Activated T-helper 1 cell treated with Interleukin-2 at 50 U/mL for 16 hours (primary cell): ENCODE measurements around the gene ATP6V0A1.
A peak's percentile ranks its signal among the peaks of the same experiment; 100 is the strongest.

Source experiments
- DNase-seq: peaks from one replicate; pipeline ENCODE4 v3.0.0-alpha.2; 2020; ENCODE audit warnings: low read depth

Gene ATP6V0A1

DNA sequence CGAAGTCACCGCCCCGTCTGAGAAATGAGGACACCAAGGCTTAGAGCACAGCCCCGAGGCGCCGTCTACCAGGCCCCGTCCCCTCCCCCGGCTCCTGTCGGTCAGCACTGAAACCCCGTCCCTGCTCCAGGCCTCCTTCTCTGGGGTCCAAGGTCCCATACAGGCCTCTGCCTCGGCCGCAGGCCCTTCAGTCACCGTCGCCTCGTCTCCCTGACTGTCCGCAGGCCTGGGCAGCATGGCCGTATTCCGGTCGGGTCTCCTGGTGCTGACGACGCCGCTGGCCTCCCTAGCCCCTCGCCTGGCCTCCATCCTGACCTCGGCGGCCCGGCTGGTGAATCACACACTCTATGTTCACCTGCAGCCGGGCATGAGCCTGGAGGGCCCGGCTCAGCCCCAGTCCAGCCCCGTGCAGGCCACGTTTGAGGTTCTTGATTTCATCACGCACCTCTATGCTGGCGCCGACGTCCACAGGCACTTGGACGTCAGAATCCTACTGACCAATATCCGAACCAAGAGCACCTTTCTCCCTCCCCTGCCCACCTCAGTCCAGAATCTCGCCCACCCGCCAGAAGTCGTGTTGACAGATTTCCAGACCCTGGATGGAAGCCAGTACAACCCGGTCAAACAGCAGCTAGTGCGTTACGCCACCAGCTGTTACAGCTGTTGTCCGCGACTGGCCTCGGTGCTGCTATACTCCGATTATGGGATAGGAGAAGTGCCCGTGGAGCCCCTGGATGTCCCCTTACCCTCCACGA is 103.9 kb downstream of the ATP6V0A1 start:
- DNase-seq, result no peak

DNA sequence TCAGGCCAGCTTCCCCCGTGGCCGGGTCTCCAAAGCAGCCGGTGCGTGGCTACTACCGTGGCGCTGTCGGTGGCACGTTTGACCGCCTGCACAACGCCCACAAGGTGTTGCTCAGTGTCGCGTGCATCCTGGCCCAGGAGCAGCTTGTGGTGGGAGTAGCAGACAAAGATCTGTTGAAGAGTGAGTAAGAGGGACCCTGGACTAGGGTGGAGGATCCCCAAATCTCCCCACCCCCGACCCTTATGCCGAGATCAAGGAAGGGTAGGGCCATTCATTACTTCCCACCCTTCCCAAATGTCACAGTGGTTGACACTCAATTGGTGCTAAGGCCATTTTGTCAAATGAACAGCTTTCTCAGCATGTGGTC is 104.4 kb downstream of the ATP6V0A1 start:
- no peak for DNase-seq

DNA sequence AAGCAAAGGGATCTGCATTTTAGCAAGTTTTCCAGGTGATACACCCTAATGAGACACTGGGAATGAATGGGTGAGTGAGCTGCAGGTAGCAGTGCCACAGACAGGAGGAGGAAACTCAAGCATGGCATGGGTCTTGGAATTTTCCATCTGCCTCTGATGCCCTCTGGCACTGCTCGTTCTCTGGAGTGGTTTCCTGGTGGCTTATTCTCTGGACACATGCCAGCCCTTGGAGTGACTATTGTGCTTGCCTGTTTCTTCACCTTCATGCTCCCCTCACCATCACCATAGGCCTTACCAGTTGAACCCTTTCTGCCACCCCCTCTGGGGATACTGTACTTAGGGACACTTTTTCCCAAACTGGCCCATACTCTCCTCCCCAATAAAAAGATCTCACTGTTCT is 104.9 kb downstream of the ATP6V0A1 start:
- no peak for DNase-seq

DNA sequence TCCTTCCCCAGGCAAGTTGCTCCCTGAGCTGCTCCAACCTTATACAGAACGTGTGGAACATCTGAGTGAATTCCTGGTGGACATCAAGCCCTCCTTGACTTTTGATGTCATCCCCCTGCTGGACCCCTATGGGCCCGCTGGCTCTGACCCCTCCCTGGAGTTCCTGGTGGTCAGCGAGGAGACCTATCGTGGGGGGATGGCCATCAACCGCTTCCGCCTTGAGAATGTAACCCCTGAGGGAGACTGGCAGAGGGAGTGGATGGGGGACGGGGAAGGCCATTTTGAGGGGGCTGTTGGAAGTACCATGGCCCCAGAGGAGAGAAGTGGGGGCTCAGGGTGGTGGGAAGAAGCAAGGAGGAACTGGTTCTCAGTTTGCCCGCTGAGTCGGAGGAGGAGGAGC is 105.3 kb downstream of the ATP6V0A1 start:
- DNase-seq, result no peak

DNA sequence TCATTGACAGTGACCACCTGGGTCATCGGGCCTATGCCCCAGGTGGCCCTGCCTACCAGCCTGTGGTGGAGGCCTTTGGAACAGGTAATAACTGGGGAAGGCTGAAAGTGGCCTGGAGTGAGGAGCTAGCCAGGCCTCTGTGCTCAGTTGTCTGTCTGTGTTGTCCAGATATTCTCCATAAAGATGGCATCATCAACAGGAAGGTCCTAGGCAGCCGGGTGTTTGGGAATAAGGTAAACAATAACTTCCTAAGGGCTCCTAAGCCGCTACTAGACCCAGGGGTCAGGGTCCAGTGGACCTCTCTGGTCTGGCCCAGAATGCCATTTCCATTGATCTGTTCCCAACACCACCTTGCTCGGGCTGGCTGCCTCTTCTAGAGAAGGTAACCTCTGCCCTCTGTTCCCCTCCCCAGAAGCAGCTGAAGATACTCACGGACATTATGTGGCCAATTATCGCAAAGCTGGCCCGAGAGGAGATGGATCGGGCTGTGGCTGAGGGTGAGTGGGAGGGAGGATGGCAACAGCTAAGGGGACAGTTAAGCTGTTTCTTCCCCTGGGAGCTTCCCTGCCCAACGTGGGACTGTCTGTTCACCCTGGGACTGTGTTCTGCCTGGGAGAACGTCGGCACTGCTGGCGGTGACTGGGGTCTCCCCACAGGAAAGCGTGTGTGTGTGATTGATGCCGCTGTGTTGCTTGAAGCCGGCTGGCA is 106.3 kb downstream of the ATP6V0A1 start:
- DNase-seq, result no peak

DNA sequence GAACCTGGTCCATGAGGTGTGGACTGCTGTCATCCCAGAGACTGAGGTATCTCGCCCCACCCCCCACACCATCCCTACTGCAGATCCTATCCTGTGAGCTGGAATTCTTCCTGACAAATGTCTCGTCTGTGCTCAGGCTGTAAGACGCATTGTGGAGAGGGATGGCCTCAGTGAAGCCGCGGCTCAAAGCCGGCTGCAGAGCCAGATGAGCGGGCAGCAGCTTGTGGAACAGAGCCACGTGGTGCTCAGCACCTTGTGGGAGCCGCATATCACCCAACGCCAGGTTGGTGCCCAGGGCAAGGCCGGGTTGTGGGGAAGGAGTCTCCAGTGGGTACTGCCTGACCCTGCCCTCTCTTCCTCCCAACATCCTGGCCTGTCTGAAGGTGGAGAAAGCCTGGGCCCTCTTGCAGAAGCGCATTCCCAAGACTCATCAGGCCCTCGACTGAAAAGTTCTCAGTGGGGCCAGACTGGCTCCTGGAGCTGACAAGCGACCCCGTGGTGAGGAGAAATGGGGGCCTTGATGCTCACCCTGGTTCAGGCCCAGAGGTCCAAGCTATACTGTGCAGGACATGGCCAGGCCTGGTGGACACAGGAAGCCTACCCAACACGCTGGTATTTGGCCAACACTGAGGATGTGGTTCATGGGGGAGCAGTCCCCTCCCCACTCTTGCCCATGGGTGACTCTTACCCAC is 107.0 kb downstream of the ATP6V0A1 start:
- no peak for DNase-seq

DNA sequence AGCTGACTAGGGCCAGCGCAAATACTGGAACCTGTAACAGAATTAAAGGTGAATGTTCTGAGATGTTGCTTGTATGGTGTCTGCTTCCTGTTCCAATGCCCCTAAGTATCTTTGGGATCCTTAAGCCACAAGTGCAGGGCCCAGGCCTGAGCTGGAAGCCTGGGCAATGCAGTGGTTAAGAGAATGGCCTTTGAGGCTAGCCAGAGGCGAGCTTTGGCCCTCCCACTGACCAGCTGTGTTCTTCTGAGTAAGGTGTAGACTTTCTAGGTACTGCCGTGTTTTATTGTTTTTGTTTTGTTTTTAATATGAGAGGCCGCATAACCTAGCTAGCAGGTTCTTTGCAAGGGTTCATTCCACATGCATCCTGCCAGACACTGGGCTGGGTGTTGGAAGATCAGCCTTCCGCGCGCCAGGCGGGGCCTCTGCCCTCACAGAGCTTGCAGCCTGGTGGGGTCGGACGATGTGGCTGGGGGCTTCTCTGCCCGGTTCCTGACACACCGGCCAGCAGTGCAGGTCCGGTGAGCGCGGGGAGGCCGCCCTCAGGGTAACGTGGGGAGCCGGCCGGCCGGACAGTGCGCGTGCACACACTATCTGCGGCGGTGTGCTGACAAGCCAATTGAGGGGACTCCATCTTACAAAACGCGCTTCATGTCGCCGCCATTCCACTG is 107.7 kb downstream of the ATP6V0A1 start:
- DNase-seq, result no peak

DNA sequence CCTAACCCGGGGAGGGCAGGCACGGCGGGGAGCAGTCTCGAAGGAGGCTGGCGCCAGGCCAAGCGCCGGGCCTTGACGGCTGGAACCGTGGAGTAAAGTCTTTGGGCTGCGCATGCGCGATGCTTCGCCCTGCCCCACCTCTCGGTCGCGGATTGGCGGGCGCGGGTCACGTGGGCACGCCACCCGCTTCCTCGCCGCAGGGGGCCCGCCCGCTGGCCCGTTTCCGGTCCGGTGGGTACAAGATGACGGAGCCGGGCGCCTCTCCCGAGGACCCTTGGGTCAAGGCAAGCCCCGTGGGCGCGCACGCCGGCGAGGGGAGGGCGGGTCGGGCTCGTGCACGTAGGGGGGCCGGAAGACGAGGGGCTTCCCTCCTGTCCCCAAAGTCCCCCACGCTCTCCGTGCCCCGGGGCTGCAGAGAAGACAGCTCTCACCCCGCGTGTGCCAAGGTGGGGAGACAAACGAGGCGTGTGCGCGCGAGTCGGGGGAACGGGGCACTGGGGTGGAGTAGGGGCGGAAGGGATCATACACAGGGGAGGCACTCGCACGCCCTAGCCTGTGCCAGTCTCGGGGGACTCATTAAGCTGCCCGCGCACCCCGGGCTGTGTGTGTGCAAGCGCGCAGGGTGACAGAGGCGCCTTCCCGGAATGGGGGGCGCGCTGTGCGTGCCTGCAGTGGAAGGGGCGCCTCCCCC is 108.3 kb downstream of the ATP6V0A1 start, which contains the start of gene MLX:
MLX (plus strand) TSS at position 218 of the 691 bp plus-strand sequence; CDS start at position 243, 25 bp downstream.
- DNase-seq, result peak; percentile 89

DNA sequence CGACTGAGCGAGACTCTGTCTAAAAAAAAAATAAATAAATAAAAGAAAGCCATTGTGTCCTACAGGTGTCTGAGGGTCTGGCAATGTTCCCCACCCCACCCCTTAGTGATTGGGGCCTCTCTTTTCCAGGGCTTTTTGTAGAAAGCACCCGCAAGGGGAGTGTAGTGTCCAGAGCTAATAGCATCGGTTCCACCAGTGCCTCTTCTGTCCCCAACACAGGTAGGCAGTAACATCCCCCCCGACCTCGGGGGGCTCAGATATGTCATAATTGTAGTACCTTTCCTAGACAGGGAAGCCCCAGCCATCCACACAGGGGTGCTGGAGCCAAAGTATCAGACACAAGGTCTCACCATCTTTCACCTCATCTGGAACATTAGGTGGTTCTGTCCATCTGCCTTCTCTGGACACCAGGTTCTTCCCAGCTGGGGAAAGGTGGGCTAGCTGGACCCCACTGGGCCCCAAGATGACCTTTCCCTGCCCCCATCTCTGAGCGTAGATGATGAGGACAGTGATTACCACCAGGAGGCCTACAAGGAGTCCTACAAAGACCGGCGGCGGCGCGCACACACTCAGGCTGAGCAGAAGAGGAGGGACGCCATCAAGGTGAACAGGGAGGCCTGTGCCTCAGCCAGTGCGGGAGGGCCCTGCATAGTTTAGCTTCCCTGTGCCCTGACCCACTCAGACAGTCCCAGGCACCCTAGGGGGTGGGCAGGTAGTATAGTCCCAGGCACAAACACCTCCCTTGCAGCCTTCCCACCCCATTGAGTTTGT is 109.8 kb downstream of the ATP6V0A1 start:
- no peak for DNase-seq

DNA sequence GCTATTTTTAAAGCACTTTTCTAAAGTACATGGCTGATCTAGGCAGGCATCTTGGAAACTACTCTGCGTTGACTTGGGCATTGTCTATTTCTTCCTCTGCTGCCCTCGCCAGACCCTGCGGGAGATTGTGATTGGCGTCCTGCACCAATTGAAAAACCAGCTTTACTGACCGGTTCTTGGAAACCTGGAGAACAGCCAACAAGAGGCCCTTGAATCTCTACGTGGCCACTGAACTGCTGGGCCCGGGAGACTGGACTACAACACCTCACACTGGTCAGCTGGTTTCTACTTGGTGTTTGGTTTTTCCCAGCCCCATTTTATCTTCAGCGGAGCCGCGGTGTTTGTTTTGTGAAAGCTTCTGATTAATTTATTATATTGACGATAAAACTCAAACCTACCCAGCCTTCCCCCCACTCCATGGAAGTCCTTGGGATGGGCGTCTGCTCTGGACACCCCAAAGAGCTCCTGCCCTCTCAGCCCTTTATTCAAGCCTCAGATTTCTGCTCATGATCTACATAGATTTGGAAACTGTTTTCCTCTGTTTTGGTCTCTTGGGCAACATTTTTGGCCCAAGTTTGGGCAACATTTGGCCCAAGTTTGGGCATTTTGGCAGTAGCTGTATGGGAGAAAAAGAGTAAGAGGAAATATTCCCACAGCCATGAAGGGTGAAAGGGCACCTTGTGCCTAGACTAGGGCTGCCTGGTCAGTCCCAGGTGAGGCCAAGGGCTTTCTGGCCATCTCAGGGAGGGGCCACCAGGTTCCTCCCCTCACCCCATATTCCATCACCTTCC is 113.0 kb downstream of the ATP6V0A1 start:
- no peak for DNase-seq
